GM12873 (cell line): ENCODE data around the gene HCFC1.

Experiments used
- TF ChIP-seq, protein P1 (sequence below): IDR thresholded peaks from 2 replicates; pipeline ENCODE4 v1.5.1; 2012; ENCODE audit warnings: low read depth, mild to moderate bottlenecking, moderate library complexity, low read length, control low read depth; ENCODE audit not compliant: insufficient read depth; ENCODE audit errors: missing control alignments

The HCFC1 gene

GRCh38 chrX:153947009-153947769 is 24.4 kb downstream of the HCFC1 start:
- TF ChIP-seq, protein P1, sequence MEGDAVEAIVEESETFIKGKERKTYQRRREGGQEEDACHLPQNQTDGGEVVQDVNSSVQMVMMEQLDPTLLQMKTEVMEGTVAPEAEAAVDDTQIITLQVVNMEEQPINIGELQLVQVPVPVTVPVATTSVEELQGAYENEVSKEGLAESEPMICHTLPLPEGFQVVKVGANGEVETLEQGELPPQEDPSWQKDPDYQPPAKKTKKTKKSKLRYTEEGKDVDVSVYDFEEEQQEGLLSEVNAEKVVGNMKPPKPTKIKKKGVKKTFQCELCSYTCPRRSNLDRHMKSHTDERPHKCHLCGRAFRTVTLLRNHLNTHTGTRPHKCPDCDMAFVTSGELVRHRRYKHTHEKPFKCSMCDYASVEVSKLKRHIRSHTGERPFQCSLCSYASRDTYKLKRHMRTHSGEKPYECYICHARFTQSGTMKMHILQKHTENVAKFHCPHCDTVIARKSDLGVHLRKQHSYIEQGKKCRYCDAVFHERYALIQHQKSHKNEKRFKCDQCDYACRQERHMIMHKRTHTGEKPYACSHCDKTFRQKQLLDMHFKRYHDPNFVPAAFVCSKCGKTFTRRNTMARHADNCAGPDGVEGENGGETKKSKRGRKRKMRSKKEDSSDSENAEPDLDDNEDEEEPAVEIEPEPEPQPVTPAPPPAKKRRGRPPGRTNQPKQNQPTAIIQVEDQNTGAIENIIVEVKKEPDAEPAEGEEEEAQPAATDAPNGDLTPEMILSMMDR, result peak; percentile 89

DNA sequence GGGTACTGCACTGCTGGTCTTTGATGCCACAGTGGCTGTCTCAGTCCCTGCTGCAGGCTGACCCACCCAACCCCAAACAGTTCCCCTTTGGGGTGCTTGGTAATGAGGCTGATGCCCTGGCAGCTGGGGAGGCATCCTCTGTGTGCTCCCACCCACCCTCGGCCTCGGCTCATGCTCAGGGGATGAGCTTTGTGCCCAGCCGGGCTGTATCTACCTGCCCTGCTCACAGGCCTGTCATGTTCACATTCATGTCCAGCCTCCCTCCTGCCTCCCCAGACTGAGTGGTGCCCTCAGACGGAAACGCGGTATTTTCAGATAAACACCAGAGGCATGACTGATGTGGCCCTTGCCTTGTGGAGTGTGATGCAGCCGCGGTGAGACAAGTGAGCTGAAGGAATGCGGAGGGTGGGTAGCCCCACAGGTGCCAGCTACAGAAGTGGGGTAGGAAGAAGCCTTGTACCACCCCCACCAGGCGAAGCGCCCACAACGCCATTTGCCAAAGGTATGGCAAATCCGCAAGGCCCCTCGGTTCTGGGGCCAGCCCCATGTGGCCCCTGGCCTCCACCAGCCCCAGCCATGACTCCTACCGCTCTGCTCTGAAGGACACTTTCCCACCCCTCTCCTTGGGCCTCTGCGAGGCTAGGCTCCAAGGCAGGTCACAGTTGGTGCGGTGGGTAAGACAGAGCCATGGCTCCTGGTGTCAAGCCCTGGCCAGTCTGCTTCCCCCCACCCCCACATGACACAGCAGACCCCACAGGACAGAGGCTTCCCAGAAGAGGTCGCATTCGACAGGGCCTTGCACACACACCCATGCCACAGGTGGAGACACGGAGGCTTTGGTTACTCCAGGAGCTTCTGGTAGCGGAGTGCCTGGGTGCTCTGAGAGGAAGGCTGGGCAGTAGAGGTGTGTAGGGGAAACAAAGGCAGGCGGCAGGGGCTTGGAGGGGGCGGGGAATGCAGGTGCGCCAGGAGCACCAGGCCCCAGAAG is 25.4 kb downstream of the HCFC1 start:
- TF ChIP-seq, protein P1, result no peak

- TF ChIP-seq, protein P1, result no peak
These were observed 26.8 kb downstream of the HCFC1 start for GRCh38 chrX:153944800-153945150.

GRCh38 chrX:153944140-153944799 is 27.3 kb downstream of the HCFC1 start, which contains the start of gene RENBP:
Gene RENBP, minus strand, starts transcription at chrX:153944643. Its CDS starts 33 bp downstream, at chrX:153944610.
- TF ChIP-seq, protein P1, result no peak

- TF ChIP-seq, protein P1, result no peak
These were observed 30.0 kb downstream of the HCFC1 start for GRCh38 chrX:153941336-153942252.

DNA sequence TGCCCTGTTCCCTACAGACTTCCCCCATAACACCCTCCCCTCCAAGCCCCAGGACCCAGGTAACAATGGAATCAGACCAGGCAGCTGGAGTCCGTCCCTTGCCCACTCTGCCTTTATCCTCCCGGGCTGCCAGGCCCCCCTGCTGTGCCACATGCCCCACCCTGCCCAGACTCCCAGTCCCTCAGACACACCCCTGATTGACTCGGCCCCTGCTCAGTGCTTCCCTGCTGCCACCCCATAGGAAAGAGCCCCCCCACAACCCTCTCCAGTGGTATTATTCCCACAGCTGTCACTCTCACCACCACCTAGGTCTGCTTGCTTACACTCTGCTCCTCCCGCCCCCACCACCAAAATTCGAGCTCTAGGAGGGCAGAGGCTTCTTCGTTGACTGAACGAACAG is 32.0 kb downstream of the HCFC1 start:
- TF ChIP-seq, protein P1, result no peak
